ENCODE measurements around the gene PLK5.
"Not testable (repeated sequence)": the region's sequence is repeated elsewhere in the genome, so short reads cannot be mapped to it uniquely, and the experiment has no call there.

PLK5 gene

GRCh38 chr19:1509602-1510441, 14.1 kb upstream of the PLK5 start:
- no peak for FAIRE-seq

- no peak for FAIRE-seq
These were observed 13.5 kb upstream of the PLK5 start for GRCh38 chr19:1510442-1510806.

- no peak for FAIRE-seq
These were observed 13.1 kb upstream of the PLK5 start for GRCh38 chr19:1510807-1511206.

GRCh38 chr19:1511318-1512317, 12.3 kb upstream of the PLK5 start:
- no peak for FAIRE-seq

GRCh38 chr19:1512671-1513498, 11.0 kb upstream of the PLK5 start, which contains the start of gene ADAMTSL5:
Gene ADAMTSL5 (minus strand): TSS chr19:1513019. CDS start chr19:1510943, 2,076 bp downstream.
- FAIRE-seq, result no peak

- FAIRE-seq, result no peak
These were observed 10.2 kb upstream of the PLK5 start for GRCh38 chr19:1513499-1514294.

GRCh38 chr19:1514295-1514661, 9.6 kb upstream of the PLK5 start:
- FAIRE-seq, result no peak

GRCh38 chr19:1514986-1515721, 8.7 kb upstream of the PLK5 start:
- no peak for FAIRE-seq

- no peak for FAIRE-seq
These were observed 7.5 kb upstream of the PLK5 start for GRCh38 chr19:1516395-1516753.

GRCh38 chr19:1518471-1518870, 5.4 kb upstream of the PLK5 start:
- no peak for FAIRE-seq

GRCh38 chr19:1519802-1520201, 4.1 kb upstream of the PLK5 start:
- FAIRE-seq, result not testable (repeated sequence)

GRCh38 chr19:1520203-1520780, 3.6 kb upstream of the PLK5 start:
- no peak for FAIRE-seq

- no peak for FAIRE-seq
These were observed 2.2 kb upstream of the PLK5 start for GRCh38 chr19:1521636-1522035.

- no peak for FAIRE-seq
These were observed 1.8 kb upstream of the PLK5 start for GRCh38 chr19:1522061-1522460.

- FAIRE-seq, result no peak
These were observed 1.0 kb upstream of the PLK5 start for GRCh38 chr19:1522838-1523237.

GRCh38 chr19:1524287-1524971, 552 bp downstream of the PLK5 start:
- FAIRE-seq, result no peak

- no peak for FAIRE-seq
These were observed 1.1 kb downstream of the PLK5 start for GRCh38 chr19:1524972-1525325.

- FAIRE-seq, result no peak
These were observed 1.5 kb downstream of the PLK5 start for GRCh38 chr19:1525343-1525742.

- FAIRE-seq, result no peak
These were observed 2.3 kb downstream of the PLK5 start for GRCh38 chr19:1526066-1526778.

Data from colon (tissue), 2 donors.